GM19395 (cell line): ENCODE data around the gene PRTFDC1.

ENCODE experiments used
- ATAC-seq: cut with Tn5 transposase; IDR thresholded peaks from one replicate; pipeline ENCODE4 v1.9.1; 2021; ENCODE audit warnings: mild to moderate bottlenecking, moderate library complexity; ENCODE audit not compliant: unreplicated experiment

Gene PRTFDC1

GRCh38 chr10:24882047-24882698, 70.2 kb downstream of the PRTFDC1 start:
- no peak for ATAC-seq

GRCh38 chr10:24879861-24880260, 72.5 kb downstream of the PRTFDC1 start:
- no peak for ATAC-seq

- ATAC-seq = no peak
Observed at GRCh38 chr10:24874133-24874532, 78.3 kb downstream of the PRTFDC1 start.

GRCh38 chr10:24873281-24873683, 79.1 kb downstream of the PRTFDC1 start:
- no peak for ATAC-seq

GRCh38 chr10:24872790-24873182, 79.6 kb downstream of the PRTFDC1 start:
- no peak for ATAC-seq

GRCh38 chr10:24872049-24872789, 80.2 kb downstream of the PRTFDC1 start:
- no peak for ATAC-seq

- no peak for ATAC-seq
Observed at GRCh38 chr10:24871011-24871935, 81.1 kb downstream of the PRTFDC1 start.

- ATAC-seq = no peak
Observed at GRCh38 chr10:24869354-24870015, 82.9 kb downstream of the PRTFDC1 start.

GRCh38 chr10:24866604-24867583, 85.5 kb downstream of the PRTFDC1 start:
- ATAC-seq = no peak

- ATAC-seq = no peak
Observed at GRCh38 chr10:24865783-24866182, 86.6 kb downstream of the PRTFDC1 start.

- ATAC-seq = no peak
Observed at GRCh38 chr10:24862589-24862988, 89.8 kb downstream of the PRTFDC1 start.

GRCh38 chr10:24858288-24859270, 93.8 kb downstream of the PRTFDC1 start:
- no peak for ATAC-seq

- ATAC-seq = no peak
Observed at GRCh38 chr10:24857031-24857725, 95.2 kb downstream of the PRTFDC1 start.

GRCh38 chr10:24854256-24854655, 98.2 kb downstream of the PRTFDC1 start:
- no peak for ATAC-seq

GRCh38 chr10:24853661-24854060, 98.7 kb downstream of the PRTFDC1 start:
- ATAC-seq = no peak

- ATAC-seq = no peak
Observed at GRCh38 chr10:24851629-24852028, 100.8 kb downstream of the PRTFDC1 start.

GRCh38 chr10:24850727-24851296, 101.6 kb downstream of the PRTFDC1 start:
- no peak for ATAC-seq
